HL-60 (cell line): ENCODE measurements around the gene GABPB2.

ENCODE experiments used
- DNase-seq, 2 experiments: peaks; one replicate each; pipeline ENCODE4 v3.0.0-alpha.2; 2010 to 2020; ENCODE audit warnings: low read depth in 1 of 2, low spot score in 1 of 2
- H3K27ac ChIP-seq: fragments of 250-450 bp; sonication (Bioruptor Pico); replicated peaks from 2 replicates; pipeline ENCODE4 v1.5.1; 2020; ENCODE audit warnings: mild to moderate bottlenecking, moderate library complexity
- H3K27me3 ChIP-seq: fragments of 250-450 bp; sonication (Bioruptor Pico); 2 replicates; pipeline ENCODE4 v1.5.1; 2021; ENCODE audit warnings: mild to moderate bottlenecking, moderate library complexity; ENCODE audit not compliant: insufficient read depth, poor library complexity, severe bottlenecking
- H3K4me3 ChIP-seq: replicated peaks from 2 replicates; pipeline ENCODE4 v1.5.1; 2011; ENCODE audit warnings: mild to moderate bottlenecking, control low read depth, low read length; ENCODE audit not compliant: insufficient read depth
- CTCF ChIP-seq: IDR thresholded peaks from one replicate; pipeline ENCODE4 v1.5.1; 2011; ENCODE audit warnings: low read length, control low read depth, inconsistent platforms; ENCODE audit not compliant: insufficient read depth
- GABPA ChIP-seq: IDR thresholded peaks from 2 replicates; pipeline ENCODE4 v1.6.1; 2012; ENCODE audit warnings: low read depth
- POLR2AphosphoS5 ChIP-seq: IDR thresholded peaks from 2 replicates; pipeline ENCODE4 v1.6.1; 2012; ENCODE audit warnings: low read depth
- REST ChIP-seq: IDR thresholded peaks from 2 replicates; pipeline ENCODE4 v1.6.1; 2012; ENCODE audit warnings: low read depth; ENCODE audit not compliant: insufficient replicate concordance
- SPI1 ChIP-seq: IDR thresholded peaks from 2 replicates; pipeline ENCODE4 v1.6.1; 2012; ENCODE audit warnings: low read depth, mild to moderate bottlenecking, borderline replicate concordance

GABPB2 gene

GRCh38 chr1:151098126-151098525 lies 27.6 kb downstream of the GABPB2 start:
- TF ChIP-seq SPI1, result no peak
- TF ChIP-seq GABPA, result no peak
- no peak for TF ChIP-seq REST
- H3K27ac ChIP-seq, result no peak overlapping the region
- no peaks in the 10 kb centered on the region for H3K27me3 ChIP-seq
- no peak for DNase-seq
- H3K4me3 ChIP-seq, result no peak overlapping the region

GRCh38 chr1:151104630-151105029 lies 34.1 kb downstream of the GABPB2 start:
- Histone ChIP-seq H3K4me3 (no peak overlapping the region), H3K27ac (no peak overlapping the region), H3K27me3 (no peaks in the 10 kb centered on the region)
- DNase-seq, result no peak
- no peak for TF ChIP-seq REST
- TF ChIP-seq SPI1, result no peak
- no peak for TF ChIP-seq CTCF
- TF ChIP-seq POLR2AphosphoS5, result no peak
- TF ChIP-seq GABPA, result no peak

- Histone ChIP-seq H3K4me3 (no peak overlapping the region), H3K27me3 (no peaks in the 10 kb centered on the region), H3K27ac (no peak overlapping the region)
- TF ChIP-seq REST (no peak), GABPA (no peak), SPI1 (no peak), POLR2AphosphoS5 (no peak), CTCF (no peak)
- no peak for DNase-seq
These were observed 36.3 kb downstream of the GABPB2 start for GRCh38 chr1:151106894-151107293.

- no peak for TF ChIP-seq SPI1
- Histone ChIP-seq H3K27ac (no peak overlapping the region), H3K27me3 (no peaks in the 10 kb centered on the region), H3K4me3 (no peak overlapping the region)
- no peak for DNase-seq
These were observed 37.8 kb downstream of the GABPB2 start for GRCh38 chr1:151108331-151108730.
